ENCODE data around the gene HECW1.

Gene HECW1

DNA sequence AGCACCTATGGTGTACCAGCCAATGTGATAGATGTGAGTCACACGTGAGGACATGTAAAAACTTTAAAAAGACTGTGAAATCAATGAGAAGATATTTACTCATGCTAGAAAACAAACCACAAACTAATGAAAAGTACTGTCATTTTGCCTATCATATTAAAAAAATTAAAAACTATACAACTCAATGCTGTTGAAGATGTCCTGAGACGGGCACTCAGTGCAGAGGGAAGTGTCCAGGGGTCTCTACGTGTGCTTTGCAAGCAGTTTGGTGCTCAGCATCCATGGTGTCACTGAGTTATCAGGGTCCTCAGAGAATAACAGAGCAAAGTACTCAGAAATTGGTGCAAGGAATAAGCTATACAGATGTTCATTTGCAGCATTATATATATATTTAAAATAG, 162.3 kb downstream of the HECW1 start:
- no peak for DNase-seq

DNA sequence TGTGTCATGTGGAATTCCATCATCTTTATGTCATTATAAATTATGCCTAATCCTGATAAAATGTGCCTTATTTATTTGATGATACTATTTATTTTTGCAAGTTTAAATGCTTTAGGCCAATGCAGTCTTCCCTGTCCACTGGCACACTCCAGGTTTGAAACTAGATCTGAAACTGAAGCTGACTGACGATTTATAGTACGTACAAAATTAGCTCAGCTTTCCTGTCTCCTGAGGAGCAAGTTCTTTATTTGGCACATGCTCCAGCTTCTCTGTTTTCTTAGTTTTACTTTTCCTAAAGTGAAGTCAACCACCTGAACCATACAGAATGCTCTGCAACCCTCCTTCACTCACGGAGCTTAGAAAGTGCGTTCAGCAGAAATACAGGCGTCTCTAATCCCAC, 164.1 kb downstream of the HECW1 start:
- DNase-seq = no peak

DNA sequence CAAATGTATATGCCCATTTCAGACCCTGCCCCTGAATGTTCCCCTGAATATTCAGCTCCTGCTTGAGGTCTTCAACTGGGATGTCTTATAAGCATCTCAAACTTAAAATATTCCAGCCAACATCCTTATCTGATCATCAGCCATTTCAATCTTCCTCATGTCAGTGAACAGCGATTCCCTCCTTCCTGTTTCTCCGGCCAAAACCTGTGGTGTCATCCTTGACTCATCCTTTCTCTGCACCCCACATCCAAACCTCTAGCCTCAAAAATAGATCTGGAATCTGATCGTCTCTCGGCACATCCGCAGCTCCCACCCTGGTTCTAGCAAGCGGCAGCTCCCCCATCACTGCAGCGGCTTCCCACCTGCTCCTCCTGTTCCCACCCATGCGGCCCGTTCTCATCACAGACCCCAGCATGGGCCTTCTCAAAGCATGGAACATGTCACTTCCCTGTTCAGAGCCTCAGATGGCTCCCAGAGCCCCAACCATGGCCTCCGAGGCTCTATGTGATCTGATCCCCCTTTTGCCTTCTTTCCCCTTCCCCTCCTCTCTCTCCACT, 165.7 kb downstream of the HECW1 start:
- no peak for DNase-seq

DNA sequence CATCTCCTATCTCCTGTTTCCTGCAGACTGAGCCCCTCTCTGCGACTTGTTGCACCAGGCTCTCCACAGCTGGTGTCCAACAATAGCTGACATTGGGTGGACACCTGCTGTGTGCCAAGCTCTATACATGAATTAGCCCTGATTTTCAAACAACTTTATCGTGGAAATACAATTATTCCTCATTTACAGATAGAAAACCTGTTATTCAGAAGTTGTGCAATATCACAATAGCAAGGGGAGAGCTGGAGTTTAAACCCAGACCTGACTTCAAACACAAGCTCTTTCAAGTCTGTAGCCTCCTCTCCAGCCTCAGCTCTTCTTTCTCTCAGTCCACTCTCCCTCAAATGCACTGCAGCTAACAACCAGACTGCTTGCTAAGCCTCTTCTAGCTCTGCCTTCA, 168.8 kb downstream of the HECW1 start:
- no peak for DNase-seq

DNA sequence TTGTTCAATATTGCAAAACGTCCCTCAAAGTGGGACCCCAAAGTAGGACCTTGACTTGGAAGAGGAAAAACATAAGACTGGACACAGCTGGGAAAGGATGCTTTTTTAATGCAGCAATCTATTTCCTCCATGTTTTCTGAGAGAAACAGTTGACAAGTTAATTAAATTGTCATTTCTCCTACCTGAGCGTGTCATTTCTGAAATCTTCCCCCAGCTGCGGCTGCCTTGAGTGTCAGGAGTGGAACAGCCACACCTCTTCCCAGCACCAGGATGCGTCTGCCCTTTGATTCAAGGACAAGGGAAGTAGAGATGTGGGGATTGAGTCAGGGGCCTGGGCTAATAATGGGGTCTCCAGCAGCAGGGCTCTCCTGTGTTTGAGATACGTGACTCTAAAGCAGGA, 171.3 kb downstream of the HECW1 start:
- DNase-seq = no peak

DNA sequence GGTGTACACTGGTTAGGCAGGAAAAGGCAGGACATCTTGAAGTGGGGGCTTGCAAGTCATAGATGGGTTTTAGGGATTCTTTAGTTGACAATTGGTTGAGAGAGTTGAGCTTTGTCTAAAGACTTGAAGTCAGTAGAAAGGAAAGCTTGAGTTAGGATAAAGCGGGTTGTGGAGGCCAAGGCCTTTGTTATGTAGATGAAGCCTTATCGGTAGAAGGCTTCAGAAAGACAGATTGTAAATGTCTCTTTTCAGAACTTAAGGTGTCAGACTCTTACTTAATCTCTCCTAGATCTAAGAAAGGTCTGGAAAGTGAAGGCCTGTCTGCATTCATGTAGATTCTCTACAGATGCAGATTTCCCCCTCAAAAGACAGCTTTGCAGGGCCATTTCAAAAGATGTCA, 177.4 kb downstream of the HECW1 start:
- DNase-seq = no peak

DNA sequence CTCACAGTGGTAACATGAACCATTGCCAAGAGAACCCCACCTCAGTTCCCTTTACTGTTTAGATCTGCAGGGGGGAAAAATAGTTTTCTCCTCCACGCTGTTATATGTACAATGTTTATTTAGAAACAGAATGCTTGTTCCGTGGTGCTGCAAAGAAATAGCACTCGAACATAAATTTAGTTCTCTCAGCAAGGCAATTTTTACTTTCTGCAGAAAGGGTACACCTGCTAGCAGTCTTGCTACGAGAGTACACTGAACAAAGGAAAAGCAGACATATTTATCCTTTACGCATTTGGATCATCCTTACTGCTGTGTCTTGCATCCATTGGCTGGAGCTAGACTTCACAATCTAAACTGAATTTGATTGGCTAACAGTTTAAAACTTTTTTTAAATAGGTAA, 178.5 kb downstream of the HECW1 start:
- DNase-seq = no peak

DNA sequence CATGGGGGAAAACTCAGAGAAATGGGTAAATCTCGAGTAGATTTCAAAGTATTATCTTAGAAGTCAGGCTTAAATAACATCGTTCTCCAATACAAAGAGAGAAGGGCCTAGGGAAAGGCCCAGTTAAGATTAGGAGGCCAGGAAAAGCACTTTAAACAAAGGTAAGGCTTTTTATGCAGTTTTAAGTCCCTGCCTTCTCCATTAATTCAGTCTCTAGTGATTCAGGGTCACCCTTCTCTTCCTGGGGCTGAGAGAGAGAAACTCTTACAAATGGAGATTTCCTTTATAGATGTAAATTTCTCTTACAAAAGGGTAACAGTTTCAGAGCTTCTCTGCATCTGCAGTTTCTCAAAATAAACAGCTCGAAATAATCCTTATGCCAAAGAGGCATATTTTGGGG, 179.3 kb downstream of the HECW1 start:
- no peak for DNase-seq

DNA sequence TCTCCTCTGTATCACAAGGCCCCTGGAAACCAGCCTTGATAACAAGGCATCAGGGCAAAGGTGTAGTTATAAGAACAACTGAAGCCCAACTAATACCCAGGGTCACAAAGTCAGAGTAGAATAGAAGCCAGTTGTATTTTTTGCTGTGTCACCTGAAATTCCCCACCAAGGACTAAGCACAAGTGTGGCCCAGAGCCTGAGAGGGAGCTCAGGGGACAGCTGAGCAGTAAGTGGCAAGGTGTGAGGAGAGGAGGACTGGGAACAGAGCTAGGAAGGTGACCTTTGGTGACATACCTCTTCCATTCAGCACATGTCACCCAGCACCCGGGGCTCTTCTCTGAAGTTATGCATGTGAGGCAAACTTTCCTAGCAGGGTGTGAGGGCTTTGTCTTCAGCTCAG, 179.9 kb downstream of the HECW1 start:
- no peak for DNase-seq

DNA sequence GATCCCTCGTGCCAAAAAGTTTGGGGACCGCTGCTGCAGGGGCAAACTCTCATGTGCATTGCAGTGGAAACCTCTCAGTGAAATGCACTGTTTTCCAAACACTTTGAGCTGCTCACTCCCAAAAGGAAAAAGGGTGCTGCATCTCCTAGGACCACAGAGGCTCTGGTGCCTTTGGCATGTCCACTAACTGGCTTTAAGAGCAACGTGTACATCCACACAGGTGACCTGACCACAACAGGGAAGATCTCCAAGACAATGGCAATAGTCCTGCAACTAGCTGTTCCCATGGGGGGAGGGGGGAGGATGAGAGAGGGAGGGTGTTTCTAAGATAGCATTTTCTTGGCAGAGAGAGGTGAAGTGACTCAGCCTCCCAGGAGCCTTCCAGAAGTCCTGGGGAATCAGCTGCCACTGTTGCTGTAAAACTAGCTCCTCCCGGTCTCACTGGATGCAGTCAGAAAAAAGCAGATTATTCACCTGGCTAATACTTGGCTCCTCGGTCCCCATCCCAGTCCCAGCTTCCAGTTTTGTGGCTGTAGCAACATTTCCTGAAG, 181.7 kb downstream of the HECW1 start:
- no peak for DNase-seq

DNA sequence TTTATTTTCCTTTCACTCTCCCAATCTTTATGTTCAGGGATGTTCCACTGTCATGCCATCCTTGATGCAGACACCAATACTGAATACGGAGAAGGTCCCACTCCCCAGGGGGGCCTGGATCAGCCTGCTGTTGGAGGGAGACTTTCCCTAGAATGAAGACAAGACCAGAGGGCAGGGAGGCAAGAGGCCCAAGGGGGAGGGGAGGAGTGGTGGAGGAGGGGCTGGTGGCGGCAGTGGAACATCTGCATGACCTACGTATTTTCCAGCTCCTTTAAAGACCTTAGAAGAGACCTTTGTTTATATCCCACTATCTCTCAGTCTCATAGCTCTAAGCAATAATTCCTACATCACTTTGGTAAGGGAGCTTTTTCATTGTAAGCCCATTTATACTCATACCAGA, 183.0 kb downstream of the HECW1 start:
- no peak for DNase-seq

DNA sequence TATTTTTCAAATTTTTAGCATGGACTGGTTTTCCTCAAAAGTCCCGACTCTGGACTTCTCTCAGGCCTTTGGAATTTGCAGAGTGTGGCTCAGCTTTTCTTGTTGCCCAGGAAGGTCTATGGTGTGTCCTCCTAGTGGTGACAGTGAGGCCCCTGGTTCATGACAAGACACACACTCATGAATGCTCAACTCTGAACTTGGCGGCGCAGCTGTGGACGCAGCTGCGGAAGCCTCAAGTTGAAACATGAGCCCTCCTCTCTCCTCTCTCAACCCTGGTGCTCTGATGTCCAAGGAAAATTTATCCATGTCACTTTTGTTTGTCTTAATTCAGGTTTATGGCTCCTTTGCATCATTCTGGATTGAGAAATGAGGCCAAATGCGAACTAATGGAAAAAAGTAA, 183.9 kb downstream of the HECW1 start:
- DNase-seq = peak; percentile 36

DNA sequence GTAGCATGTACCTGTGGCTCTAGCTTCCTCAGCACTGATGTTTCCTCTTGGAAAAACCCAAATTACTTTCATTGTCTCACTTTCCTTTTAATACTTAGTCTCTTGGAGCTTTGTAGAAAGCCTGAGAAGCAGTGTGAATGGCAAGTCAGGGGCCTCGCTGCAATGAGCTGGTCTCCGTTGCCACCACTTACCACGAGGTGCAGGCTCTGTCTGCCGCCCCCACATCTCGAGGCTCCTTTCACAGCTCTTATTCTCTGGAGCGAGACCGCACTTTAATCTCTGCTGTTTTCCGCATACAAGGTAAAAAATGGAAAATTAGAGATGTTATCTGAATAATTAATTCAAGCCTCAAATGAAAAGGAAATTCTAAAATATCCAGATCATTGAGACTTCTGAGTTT, 186.2 kb downstream of the HECW1 start:
- DNase-seq = no peak

DNA sequence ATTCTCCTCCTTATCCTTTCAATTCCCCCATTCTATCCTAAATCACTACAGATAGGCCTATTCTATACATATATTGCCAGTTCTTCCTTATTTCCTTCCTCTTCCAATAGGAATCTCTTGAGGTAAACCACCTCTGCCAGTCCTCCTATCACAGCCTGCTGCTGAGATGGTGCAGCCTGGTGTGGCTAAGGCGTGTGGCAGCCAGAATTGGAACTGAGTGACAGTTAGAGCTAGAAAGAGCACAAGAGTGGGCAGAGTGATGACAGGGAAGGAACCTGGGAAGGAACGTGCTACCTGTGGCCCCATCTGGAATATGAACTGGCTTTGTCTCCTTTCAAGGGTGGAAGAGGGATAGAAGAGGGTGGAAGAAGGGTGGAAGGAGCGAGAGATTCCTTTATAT, 187.7 kb downstream of the HECW1 start:
- no peak for DNase-seq

DNA sequence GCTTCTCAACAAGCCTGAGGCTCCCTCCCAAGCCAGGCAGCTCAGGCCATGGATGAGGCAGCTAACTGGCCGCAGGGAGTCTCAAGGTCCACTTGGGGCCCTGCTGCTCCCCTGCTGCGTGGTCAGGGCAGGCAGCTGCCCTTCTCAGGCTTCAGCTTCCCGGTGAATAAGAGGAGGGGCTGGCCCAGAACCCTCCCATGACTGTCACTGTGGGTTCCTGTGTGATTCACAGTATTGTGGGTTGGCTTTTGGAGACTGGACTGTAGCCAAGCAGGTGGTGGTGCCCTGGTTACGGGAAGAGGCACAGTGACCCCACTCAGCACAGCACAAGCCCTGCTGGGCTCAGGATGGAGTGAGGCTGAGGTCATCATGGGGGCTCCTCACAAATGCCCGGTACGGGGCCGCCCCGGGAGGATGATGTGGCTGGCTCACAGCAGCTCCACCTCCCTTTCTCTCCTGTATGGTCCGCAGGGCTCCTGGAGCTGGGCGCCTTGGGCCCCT, 189.8 kb downstream of the HECW1 start:
- DNase-seq = peak; percentile 56

DNA sequence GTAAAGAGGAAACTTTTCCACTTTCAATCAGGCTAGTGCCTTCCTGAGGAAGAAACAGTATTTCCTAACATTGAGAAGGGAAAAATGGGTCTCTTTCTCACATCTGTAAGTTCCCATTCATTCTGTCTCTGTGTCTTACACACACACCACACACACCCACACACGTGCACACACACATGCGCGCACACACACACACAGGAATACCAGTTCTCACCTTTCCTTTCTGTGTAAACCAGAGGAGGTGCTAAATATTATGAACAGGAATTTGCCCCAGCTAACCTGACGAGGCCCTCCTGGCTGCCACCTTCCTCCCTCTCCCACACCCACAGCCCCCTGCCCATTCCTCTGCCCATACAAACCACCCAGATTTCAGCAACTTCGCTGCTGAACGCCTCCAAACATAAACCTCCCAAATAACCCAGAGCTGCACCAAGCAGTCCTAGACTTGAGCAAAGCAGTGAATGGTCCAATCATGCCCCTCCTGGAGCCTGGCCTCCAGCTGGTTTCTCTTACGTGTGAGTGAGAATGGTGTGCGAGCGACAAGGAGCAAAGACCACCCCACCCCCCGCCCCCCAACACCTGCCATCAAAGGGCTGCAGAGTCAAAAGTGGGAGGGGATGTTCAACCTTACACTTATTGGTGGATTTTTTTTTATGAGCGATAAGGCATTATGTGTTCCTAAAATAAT, 190.5 kb downstream of the HECW1 start:
- no peak for DNase-seq

DNA sequence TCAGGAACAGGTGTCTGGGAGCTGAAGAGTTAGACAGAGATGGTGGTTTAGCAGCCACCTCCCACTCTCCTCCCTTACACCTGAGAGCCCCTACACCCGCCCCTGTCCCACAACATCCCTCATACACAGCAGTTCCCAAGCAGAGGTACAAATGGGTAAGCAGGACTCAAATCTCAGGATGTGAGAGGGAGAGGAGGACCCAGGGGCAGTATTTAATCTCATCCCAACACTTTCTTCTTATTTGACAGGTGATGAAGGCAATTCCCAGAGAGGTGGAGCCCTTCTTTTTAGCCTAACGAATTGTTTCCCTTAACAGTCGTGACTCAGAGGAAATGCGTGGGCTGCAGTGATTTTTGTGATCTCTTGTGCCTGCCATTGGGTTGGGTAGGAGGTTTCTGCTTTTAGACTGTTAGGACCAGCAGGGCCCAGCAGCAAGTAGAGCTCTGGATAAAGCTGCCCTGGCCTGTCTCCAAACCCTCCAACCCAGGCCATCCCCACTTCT, 191.3 kb downstream of the HECW1 start:
- no peak for DNase-seq

DNA sequence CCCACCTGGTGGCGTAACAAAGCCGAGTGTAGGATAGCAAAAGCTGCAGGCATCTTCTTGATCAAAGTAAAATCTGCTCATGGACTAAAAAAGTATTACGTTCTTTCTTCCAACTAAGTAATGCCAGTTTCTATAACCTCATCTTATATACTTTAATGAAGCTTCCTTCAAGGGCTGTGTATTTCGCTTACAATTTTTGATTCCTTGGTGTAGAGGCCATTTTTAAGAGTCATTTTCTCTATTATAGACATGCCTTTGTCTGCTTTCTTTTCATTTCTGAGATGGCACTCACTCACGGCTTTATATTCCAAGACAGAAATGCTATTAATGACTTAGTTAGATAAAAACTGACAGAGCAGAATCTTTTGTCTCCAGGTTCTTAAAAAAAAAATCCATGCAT, 194.0 kb downstream of the HECW1 start:
- no peak for DNase-seq

DNA sequence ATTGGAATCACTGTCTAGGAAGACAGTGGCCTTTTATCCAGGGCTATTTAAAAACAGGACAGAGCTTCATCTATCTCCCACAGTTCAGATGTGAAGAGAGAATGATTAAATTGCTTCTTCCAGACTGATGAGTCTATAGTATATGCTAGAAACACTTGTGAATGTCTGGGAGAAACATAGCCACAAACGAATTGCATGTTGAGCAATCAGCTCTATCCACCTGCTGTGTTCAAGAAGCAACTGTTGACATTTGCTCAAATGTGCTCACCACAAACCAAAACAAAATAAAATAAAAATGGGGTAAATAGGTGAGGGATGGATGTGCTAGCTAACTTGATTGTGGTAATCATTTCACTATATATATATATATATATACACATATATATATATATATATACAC, 195.1 kb downstream of the HECW1 start:
- DNase-seq = no peak

DNA sequence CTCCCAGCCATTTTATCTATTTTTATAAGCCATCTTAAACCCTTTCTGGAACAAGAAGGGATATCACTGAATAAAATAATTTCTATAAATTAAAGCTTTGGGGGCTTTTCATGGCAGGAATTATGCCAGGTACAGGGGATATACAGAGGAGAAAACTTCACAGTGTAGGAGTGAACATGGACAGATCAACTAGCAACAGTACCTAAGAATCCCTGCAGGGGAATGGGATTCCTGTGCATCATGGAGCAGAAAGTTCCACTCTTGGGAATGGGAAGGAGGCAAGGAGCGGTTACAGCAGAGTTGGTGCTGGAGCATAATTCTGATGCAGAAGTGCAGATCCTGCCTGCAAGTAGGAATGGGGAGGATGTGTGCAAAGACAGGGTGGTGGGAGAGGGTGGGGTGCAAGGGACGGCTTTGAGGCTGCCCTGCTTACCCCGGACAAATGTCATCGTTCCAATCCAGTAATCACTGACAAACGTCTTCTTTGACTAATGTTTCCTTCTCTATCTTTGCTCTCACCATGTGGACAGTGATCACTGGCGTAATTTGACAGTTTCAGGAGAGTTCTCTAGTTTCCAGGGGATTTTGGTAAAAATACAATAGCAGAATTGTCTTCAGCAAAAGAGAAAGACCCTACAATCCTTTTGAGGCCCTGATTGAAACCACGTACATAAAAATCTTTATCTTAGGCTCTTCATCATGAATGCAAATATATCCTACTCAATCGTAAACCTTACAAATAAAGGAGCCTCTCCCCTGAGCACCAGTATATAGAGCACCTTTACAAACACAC, 196.7 kb downstream of the HECW1 start:
- DNase-seq = no peak

DNA sequence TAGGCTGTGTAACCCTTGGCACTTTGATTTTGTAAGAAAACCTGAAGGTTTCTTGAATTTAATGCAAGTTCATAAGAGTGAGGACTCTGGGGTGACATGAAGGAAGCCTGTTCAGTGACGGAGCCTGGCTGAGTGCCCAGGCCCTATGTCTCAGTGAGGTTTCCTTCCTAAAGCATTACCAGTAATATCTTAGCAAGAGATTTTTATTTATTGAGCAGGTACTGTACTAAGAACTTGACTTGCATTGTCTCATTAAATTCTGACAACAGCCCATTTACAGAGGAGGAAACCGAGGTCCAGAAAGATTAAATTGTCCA, 197.2 kb downstream of the HECW1 start:
- no peak for DNase-seq

DNA sequence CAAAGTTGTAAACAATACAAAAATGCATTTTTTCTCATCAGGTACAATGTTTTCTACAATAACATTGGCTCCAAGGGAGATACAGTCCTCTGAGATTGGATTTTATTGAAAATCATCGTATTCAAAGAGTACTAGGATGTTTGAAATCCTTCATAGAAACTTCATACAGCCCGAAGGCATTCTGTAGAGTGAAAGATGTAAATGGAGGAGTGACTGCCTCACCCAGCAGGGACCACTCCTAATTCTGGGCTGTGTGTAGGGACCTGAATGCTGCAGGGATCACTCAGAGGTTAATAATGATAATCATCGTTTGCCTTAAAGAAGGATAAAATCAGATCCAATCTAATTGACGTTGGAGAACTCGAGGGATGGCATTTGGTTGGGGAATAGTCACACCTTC, 198.6 kb downstream of the HECW1 start:
- DNase-seq = no peak

DNA sequence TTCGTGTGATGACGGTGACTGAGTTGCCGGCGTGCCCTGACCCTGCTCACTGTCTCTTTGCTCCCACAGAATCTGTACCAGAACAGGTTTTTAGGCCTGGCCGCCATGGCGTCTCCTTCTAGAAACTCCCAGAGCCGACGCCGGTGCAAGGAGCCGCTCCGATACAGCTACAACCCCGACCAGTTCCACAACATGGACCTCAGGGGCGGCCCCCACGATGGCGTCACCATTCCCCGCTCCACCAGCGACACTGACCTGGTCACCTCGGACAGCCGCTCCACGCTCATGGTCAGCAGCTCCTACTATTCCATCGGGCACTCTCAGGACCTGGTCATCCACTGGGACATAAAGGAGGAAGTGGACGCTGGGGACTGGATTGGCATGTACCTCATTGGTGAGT, 199.2 kb downstream of the HECW1 start:
- DNase-seq = no peak

Data from SHP77 treated with DMSO at 0.1 percent for 48 hours (cell line).